Common myeloid progenitor, CD34-positive (primary cell): ENCODE results near the gene PRPH2.

ENCODE experiments used
- CTCF ChIA-PET: fragments of 350-600 bp; sonication (Branson Sonifier 250); formaldehyde crosslinking; loops from one replicate; lab custom pipeline; 2021; ENCODE audit warnings: antibody characterized with exemption; lab: Charles Lee
- POLR2A ChIA-PET: fragments of 350-600 bp; sonication (Branson Sonifier 250); formaldehyde crosslinking; loops from one replicate; lab custom pipeline; 2021; ENCODE audit warnings: antibody characterized with exemption; lab: Charles Lee
- DNase-seq, 3 donors: peaks; one replicate each; pipeline versions ENCODE4 v3.0.0 to v3.0.0-alpha.2; 2013
- H3K27ac ChIP-seq, 2 experiments: 1 replicate in 1 of 2; 2 replicates in 1 of 2; pipeline ENCODE4 v1.7.0; 2013; ENCODE audit warnings: inconsistent platforms in 2 of 2, low read length in 2 of 2, mild to moderate bottlenecking in 2 of 2, low read depth in 1 of 2, moderate library complexity in 1 of 2; ENCODE audit not compliant: severe bottlenecking in 2 of 2, insufficient read depth in 1 of 2, poor library complexity in 1 of 2
- H3K27me3 ChIP-seq, 5 experiments: replicated peaks in 2 of 5; 1 replicate in 3 of 5; 2 replicates in 2 of 5; pipeline versions ENCODE4 v1.6.1 to v1.7.0; 2013; ENCODE audit warnings: low read length in 4 of 5, mild to moderate bottlenecking in 2 of 5, moderate library complexity in 2 of 5, inconsistent platforms in 1 of 5; ENCODE audit not compliant: insufficient read depth in 5 of 5, control insufficient read depth in 4 of 5
- H3K36me3 ChIP-seq, 4 experiments: 1 replicate in 2 of 4; 2 replicates in 2 of 4; pipeline versions ENCODE4 v1.6.1 to v1.7.0; 2013; ENCODE audit warnings: low read length in 3 of 4, control low read depth in 1 of 4, mild to moderate bottlenecking in 1 of 4; ENCODE audit not compliant: control insufficient read depth in 4 of 4, insufficient read depth in 4 of 4
- H3K4me1 ChIP-seq, 4 experiments: 1 replicate in 3 of 4; 2 replicates in 1 of 4; pipeline versions ENCODE4 v1.6.1 to v1.7.1; 2013; ENCODE audit warnings: low read length in 3 of 4, mild to moderate bottlenecking in 3 of 4, control low read depth in 1 of 4, inconsistent platforms in 1 of 4, moderate library complexity in 1 of 4; ENCODE audit not compliant: control insufficient read depth in 4 of 4, insufficient read depth in 4 of 4; ENCODE audit errors: control extremely low read depth in 1 of 4
- H3K4me3 ChIP-seq, 7 experiments: 1 replicate in 4 of 7; 2 replicates in 3 of 7; pipeline versions ENCODE4 v1.5.1 to v1.7.0; 2013; ENCODE audit warnings: mild to moderate bottlenecking in 7 of 7, low read length in 6 of 7, moderate library complexity in 6 of 7, inconsistent platforms in 2 of 7, low read depth in 2 of 7, control low read depth in 1 of 7; ENCODE audit not compliant: insufficient read depth in 4 of 7, control insufficient read depth in 1 of 7; ENCODE audit errors: extremely low read depth in 1 of 7
- H3K9me3 ChIP-seq, 5 experiments: 1 replicate in 4 of 5; 2 replicates in 1 of 5; pipeline versions ENCODE4 v1.6.1 to v1.7.1; 2013; ENCODE audit warnings: low read length in 4 of 5, mild to moderate bottlenecking in 2 of 5, inconsistent platforms in 1 of 5, low read depth in 1 of 5, moderate library complexity in 1 of 5; ENCODE audit not compliant: control insufficient read depth in 4 of 5, insufficient read depth in 2 of 5; ENCODE audit errors: control extremely low read depth in 1 of 5
- WGBS: methylation state at CpG from one replicate; pipeline ENCODE4 v1.1.5; 2013; ENCODE audit not compliant: insufficient coverage; 5-methylcytosine and 5-hydroxymethylcytosine counted together

PRPH2 gene

DNA sequence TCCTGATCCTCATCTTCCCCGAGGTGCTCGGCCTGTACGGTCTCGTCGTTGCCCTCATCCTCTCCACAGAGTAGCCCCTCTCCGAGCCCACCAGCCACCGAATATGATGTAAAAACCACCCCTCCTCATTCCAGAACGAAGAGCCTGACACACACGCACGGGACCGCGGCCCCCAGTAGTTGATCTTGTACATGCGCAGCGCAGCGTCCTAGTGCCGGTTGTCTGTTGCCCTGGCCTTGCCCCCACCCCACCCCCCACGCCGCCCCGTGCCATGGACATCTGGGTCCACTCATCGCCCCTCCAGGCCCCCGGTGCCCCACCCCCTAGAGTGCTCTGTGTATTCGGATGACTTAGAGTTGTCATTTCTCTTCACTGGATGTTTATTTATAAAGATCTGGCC lies 5.2 kb upstream of the PRPH2 start:
- POLR2A ChIA-PET: interaction anchor here (0.9 to 2.7 kb wide), 4 partner anchors 13 to 55 kb away, joined by 4 to 15 read pairs (median 6); partner anchors contain the start of genes BICRAL and TBCC
- Histone ChIP-seq H3K4me3 (peak overlapping the region in 2 of 7 experiments; percentile 68 to 97), H3K27ac (no peak overlapping the region), H3K9me3 (peaks cover 0 to 2% (median 0%) of the 10 kb centered on the region in 5 experiments), H3K36me3 (no peaks in the 10 kb centered on the region), H3K4me1 (peaks cover 0 to 14% (median 7%) of the 10 kb centered on the region in 4 experiments), H3K27me3 (no peaks in the 10 kb centered on the region)
- CTCF ChIA-PET: interaction anchor here (0.8 to 5.9 kb wide), 10 partner anchors 8 to 119 kb away, joined by 3 to 61 read pairs (median 6); partner anchors contain the start of genes BICRAL and TBCC
- no peak for DNase-seq
- WGBS: 98% methylated on average over 12 of the region's 22 CpGs

DNA sequence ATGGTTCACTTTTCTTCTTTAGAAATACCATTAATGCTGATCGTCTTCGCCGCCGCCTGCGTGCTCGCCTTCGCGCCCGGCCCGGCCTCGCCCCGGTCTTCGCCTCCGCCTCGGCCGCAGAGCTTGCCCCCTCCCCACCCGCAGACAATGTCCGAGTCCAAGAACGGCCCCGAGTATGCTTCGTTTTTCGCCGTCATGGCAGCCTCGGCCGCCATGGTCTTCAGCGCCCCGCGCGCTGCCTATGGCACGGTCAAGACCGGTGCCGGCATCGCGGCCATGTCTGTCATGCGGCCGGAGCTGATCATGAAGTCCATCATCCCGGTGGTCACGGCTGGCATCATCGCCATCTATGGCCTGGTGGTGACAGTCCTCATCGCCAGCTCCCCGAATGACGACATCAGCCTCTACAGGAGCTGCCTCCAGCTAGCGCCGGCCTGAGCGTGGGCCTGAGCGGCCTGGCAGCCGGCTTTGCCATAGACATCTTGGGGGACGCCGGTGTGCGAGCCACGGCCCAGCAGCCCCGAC lies 4.8 kb upstream of the PRPH2 start:
- Histone ChIP-seq H3K27ac (peak overlapping the region in 1 of 2 experiments; percentile 77), H3K4me3 (peak overlapping the region in 6 of 7 experiments; percentile 59 to 97 (median 78)), H3K27me3 (no peaks in the 10 kb centered on the region), H3K9me3 (peaks cover 0 to 2% (median 0%) of the 10 kb centered on the region in 5 experiments), H3K4me1 (peaks cover 0 to 14% (median 7%) of the 10 kb centered on the region in 4 experiments), H3K36me3 (no peaks in the 10 kb centered on the region)
- DNase-seq: peak in 2 of 3 donors; percentile 11 to 25
- ChIA-PET POLR2A (interaction anchor here (0.9 to 2.7 kb wide), 4 partner anchors 14 to 56 kb away, joined by 4 to 15 read pairs (median 6); partner anchors contain the start of genes BICRAL and TBCC), CTCF (interaction anchor here (0.8 to 5.9 kb wide), 12 partner anchors 9 to 160 kb away, joined by 3 to 61 read pairs (median 5); partner anchors contain the start of genes BICRAL and TBCC)
- WGBS: 28% methylated on average over 51 of the region's 52 CpGs

DNA sequence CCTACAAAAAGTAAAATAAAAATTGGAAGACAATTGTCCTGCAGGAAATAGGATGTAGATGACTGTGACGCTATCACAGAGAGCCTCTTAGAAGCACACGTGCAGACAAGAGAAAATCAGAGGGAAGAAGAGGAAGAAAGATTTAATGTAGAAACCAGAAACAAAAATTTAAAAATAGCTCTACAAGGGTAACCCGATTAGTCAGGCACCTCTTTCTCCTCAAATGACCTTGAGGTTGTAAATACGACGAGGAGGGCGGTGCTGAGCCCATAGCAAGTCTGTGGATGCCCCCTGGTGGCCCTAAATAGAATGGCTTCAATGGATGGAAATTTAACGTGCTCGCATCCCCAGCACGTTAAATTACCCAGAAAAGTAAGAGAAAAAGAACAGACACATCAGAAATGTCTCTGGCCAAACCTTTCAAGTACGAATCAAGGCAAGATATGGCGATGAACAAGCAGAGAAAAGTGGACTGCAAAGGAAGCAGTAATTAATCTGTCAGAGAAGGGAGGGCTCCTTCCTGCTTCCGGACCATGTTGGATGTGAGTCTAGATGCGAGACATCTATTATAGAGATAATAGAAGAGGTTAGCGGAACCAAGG lies 4.2 kb upstream of the PRPH2 start:
- WGBS: 0% methylated on average over 9 of the region's 14 CpGs
- ChIA-PET POLR2A (interaction anchor here (0.9 to 2.7 kb wide), 4 partner anchors 14 to 56 kb away, joined by 4 to 15 read pairs (median 6); partner anchors contain the start of genes BICRAL and TBCC), CTCF (interaction anchor here (0.7 to 5.9 kb wide), 18 partner anchors 10 to 159 kb away, joined by 3 to 61 read pairs (median 4); partner anchors contain the start of genes BICRAL and TBCC)
- Histone ChIP-seq H3K9me3 (no peaks in the 10 kb centered on the region), H3K4me1 (peaks cover 0 to 14% (median 7%) of the 10 kb centered on the region in 4 experiments), H3K36me3 (no peaks in the 10 kb centered on the region), H3K27me3 (no peaks in the 10 kb centered on the region), H3K4me3 (peak overlapping the region in 6 of 7 experiments; percentile 59 to 97 (median 78)), H3K27ac (peak overlapping the region in 1 of 2 experiments; percentile 77)
- peak; percentile 90 to 96 (median 95) for DNase-seq

DNA sequence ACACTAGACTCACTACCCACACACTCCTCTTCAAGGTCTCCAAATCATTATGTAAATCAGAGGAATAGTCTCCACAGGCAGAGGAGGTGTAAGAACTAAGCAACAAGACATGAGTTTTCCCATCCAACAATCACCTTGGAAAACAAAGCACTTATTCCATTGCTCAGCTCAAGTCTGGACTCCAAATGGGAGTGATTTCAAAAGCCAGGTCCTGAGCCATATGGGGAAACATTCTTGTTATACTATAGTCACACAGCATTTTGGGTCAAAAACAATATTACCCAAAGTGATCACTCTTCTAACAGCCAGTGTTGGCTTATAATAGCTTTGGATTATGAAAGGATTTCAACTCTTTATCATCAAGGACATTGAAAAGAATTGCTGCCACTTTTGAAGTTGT lies 3.6 kb upstream of the PRPH2 start:
- H3K27ac ChIP-seq: peak overlapping the region in 1 of 2 experiments; percentile 77
- H3K36me3 ChIP-seq: no peaks in the 10 kb centered on the region
- no peak for DNase-seq
- ChIA-PET CTCF (interaction anchor here (0.7 to 5.9 kb wide), 16 partner anchors 10 to 159 kb away, joined by 3 to 61 read pairs (median 4); partner anchors contain the start of gene TBCC), POLR2A (interaction anchor here (1.1 to 2.7 kb wide), 2 partner anchors 20 to 57 kb away, joined by 3 to 15 read pairs; partner anchors contain the start of gene TBCC)
- H3K4me1 ChIP-seq: peaks cover 0 to 14% (median 7%) of the 10 kb centered on the region in 4 experiments
- H3K9me3 ChIP-seq: no peaks in the 10 kb centered on the region
- H3K27me3 ChIP-seq: no peaks in the 10 kb centered on the region
- peak overlapping the region in 5 of 7 experiments; percentile 68 to 97 (median 85) for H3K4me3 ChIP-seq

DNA sequence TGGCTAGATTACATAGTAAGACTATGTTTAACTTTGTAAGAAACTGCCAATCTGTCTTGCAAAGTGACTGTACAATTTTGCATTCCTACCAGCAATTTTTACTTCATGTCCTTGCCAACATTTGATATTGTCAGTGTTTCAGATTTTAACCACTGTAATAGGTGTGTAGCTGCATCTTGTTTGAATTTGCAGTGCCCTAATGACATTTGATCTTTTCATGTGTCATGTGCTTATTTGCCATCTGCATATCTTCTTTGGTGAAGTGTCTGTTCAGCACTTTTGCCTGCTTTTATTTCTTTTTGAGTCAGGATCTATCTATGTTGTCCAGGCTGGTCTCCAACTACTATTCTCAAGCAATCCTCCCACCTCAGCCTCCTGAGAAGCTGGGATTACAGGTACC lies 2.4 kb upstream of the PRPH2 start:
- no peak overlapping the region for H3K4me3 ChIP-seq
- no peaks in the 10 kb centered on the region for H3K36me3 ChIP-seq
- no peak overlapping the region for H3K27ac ChIP-seq
- no peak for DNase-seq
- peaks cover 0 to 14% (median 7%) of the 10 kb centered on the region in 4 experiments for H3K4me1 ChIP-seq
- H3K9me3 ChIP-seq: no peaks in the 10 kb centered on the region
- ChIA-PET POLR2A (no interaction called here), CTCF (interaction anchor here (1.1 to 5.9 kb wide), 5 partner anchors 10 to 58 kb away, joined by 3 to 61 read pairs (median 4); partner anchors contain the start of gene TBCC)
- H3K27me3 ChIP-seq: no peaks in the 10 kb centered on the region

DNA sequence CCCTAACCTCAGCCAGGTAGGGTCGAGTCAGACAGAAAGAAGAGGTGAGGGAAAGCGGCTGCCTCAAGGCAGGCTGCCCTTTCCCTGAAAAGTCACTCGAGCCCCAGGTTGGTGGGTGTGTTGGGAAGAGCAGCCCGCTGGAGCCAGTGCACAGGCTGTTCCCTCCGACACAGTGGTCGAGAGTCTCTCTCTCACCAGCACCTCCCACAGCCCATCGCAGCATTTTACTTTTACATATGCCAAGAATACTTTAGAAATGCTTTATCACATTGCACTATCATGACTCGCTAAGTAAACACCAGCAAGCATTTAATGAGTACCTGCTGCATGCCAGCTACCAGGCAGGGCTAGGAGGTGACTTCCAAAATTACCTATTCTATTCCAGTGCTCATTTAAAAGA lies 1.7 kb downstream of the PRPH2 start:
- H3K36me3 ChIP-seq: no peaks in the 10 kb centered on the region
- no peak overlapping the region for H3K4me3 ChIP-seq
- 98% methylated on average over 7 of the region's 8 CpGs for WGBS
- ChIA-PET CTCF (interaction anchor here (1.2 to 1.4 kb wide), 2 partner anchors 28 to 57 kb away, joined by 3 read pairs; no protein-coding TSS in a partner anchor), POLR2A (no interaction called here)
- H3K27me3 ChIP-seq: no peaks in the 10 kb centered on the region
- H3K9me3 ChIP-seq: no peaks in the 10 kb centered on the region
- no peak overlapping the region for H3K27ac ChIP-seq
- no peak for DNase-seq
- no peaks in the 10 kb centered on the region for H3K4me1 ChIP-seq
